SU-DHL-6 (cell line): ENCODE measurements around the gene CD8A.
"Not testable (repeated sequence)": the region's sequence is repeated elsewhere in the genome, so short reads cannot be mapped to it uniquely, and the experiment has no call there.

Experiments
- H2AFZ ChIP-seq: fragments of 200-600 bp; sonication (generic); 2 replicates; pipeline ENCODE4 v1.6.1; 2014; ENCODE audit warnings: low read depth, mild to moderate bottlenecking, moderate library complexity, mixed read lengths, antibody characterized with exemption, low read length; ENCODE audit not compliant: severe bottlenecking
- H3F3A ChIP-seq: fragments of 200-600 bp; shearing (Covaris generic); 2 replicates; pipeline ENCODE4 v1.6.0; 2016; ENCODE audit warnings: antibody characterized with exemption, mild to moderate bottlenecking; ENCODE audit not compliant: insufficient read depth
- H3K27ac ChIP-seq: fragments of 200-600 bp; sonication (generic); 2 replicates; pipeline ENCODE4 v1.5.1; 2016; ENCODE audit warnings: low read depth, mild to moderate bottlenecking, low read length, moderate library complexity, mixed read lengths
- H3K27me3 ChIP-seq: fragments of 200-600 bp; sonication (generic), shearing (Covaris generic); 2 replicates; pipeline ENCODE4 v1.6.0; 2014; ENCODE audit warnings: mild to moderate bottlenecking, low read length
- H3K36me3 ChIP-seq: fragments of 200-600 bp; sonication (generic); 2 replicates; pipeline ENCODE4 v1.6.1; 2014; ENCODE audit warnings: mild to moderate bottlenecking, low read length, mixed read lengths
- H3K4me2 ChIP-seq: fragments of 300-600, 200-600 bp; shearing (Covaris generic), sonication (generic); 2 replicates; pipeline ENCODE4 v1.6.0; 2014; ENCODE audit warnings: low read length, low read depth, mild to moderate bottlenecking; ENCODE audit not compliant: poor library complexity, severe bottlenecking
- H3K4me3 ChIP-seq: fragments of 200-600 bp; sonication (generic); 2 replicates; pipeline ENCODE4 v1.5.1; 2014; ENCODE audit warnings: antibody characterized with exemption, low read length, mild to moderate bottlenecking, mixed read lengths; ENCODE audit not compliant: insufficient read depth, poor library complexity, severe bottlenecking
- H3K79me2 ChIP-seq: fragments of 200-600 bp; sonication (generic); 2 replicates; pipeline ENCODE4 v1.6.1; 2014; ENCODE audit warnings: mild to moderate bottlenecking, low read length, moderate library complexity; ENCODE audit not compliant: insufficient read depth
- H3K9ac ChIP-seq: fragments of 200-600 bp; sonication (generic); 2 replicates; pipeline ENCODE4 v1.7.0; 2014; ENCODE audit warnings: mild to moderate bottlenecking, low read length
- H3K9me2 ChIP-seq: fragments of 200-600 bp; sonication (generic); replicated peaks from 2 replicates; pipeline ENCODE4 v1.6.1; 2014; ENCODE audit warnings: low read length; ENCODE audit not compliant: insufficient read depth
- H3K9me3 ChIP-seq: fragments of 200-600 bp; sonication (generic); 2 replicates; pipeline ENCODE4 v1.6.1; 2014; ENCODE audit warnings: low read length, mixed read lengths; ENCODE audit not compliant: insufficient read depth
- H4K20me1 ChIP-seq: fragments of 200-600 bp; sonication (generic); 2 replicates; pipeline ENCODE4 v1.6.1; 2014; ENCODE audit warnings: low read depth, mild to moderate bottlenecking, antibody characterized with exemption, low read length, moderate library complexity, mixed read lengths
- EZH2phosphoT487 ChIP-seq: fragments of 200-600 bp; sonication (generic), shearing (Covaris generic); conservative IDR thresholded peaks from 2 replicates; pipeline ENCODE4 v1.6.1; 2018; ENCODE audit warnings: mild to moderate bottlenecking, antibody characterized with exemption, low read length, moderate library complexity, mixed read lengths
- TF ChIP-seq, protein P1 (sequence below): fragments of 200-600 bp; sonication (generic); IDR thresholded peaks from one replicate; pipeline ENCODE4 v1.5.1; 2017; ENCODE audit warnings: antibody characterized with exemption, mild to moderate bottlenecking, low read length, moderate library complexity; ENCODE audit not compliant: insufficient read depth, poor library complexity, severe bottlenecking

Gene CD8A

DNA sequence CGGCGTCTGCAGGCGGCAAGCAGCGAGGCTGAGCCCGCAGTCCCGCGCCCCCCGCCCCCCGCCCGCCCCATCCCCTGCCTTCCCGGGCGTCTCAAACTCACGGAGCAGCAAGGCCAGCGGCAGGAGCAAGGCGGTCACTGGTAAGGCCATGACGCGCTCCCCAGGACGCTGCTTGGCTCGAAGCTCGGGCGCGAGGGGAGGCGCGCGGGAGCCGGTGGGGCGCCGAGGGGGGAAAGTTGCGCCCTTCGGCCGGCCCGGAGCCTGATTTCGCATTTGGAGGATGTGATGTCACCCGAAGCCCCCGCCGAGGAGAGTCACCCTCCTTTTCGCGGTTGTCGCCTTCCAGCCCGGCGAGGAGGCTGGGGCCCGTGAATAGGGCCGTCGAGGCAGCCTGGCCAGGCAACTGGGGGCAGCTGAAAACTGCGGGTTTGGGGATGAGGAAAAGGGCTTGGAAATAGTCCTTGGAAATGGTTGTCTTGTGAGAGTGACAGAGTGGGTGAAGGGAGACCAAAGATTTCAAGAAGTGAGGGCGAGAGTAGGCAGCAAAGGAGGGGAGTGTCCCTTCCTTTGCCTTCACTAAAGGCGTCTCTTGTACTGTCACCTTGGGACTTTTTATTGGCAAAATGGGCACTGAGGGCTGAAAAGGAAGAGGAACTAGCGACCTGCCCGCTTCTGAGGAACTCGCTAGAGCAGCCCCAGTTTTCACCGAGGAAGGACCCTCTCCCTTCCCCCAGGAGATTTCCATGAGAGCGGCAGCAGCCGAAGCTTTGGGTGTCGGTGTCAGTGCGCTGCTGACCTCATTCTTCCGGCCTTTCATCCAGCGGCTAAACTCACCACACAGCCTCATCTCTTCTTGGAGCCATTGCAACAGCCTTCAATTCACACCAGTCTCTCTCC is at the start of gene CD8A:
CD8A (minus strand) TSS at position 238 of the 897 bp plus-strand sequence; CDS start at position 150, 88 bp downstream.
- Histone ChIP-seq H3K79me2 (no peaks in the 10 kb centered on the region), H3K27me3 (no peaks in the 10 kb centered on the region), H3K9me2 (no peaks in the 10 kb centered on the region), H3K27ac (no peak within 1 kb of the TSS), H3K9me3 (peaks cover 6% of the 10 kb centered on the region; the same call in 1 of the 2 replicates), H3K36me3 (no peaks in the 10 kb centered on the region), H3K4me2 (no peak within 1 kb of the TSS), H2AFZ (no peak within 1 kb of the TSS), H3F3A (no peaks in the 10 kb centered on the region), H4K20me1 (no peaks in the 10 kb centered on the region), H3K9ac (no peak within 1 kb of the TSS), H3K4me3 (no peak within 1 kb of the TSS)
- TF ChIP-seq EZH2phosphoT487: no peak
- TF ChIP-seq, protein P1, sequence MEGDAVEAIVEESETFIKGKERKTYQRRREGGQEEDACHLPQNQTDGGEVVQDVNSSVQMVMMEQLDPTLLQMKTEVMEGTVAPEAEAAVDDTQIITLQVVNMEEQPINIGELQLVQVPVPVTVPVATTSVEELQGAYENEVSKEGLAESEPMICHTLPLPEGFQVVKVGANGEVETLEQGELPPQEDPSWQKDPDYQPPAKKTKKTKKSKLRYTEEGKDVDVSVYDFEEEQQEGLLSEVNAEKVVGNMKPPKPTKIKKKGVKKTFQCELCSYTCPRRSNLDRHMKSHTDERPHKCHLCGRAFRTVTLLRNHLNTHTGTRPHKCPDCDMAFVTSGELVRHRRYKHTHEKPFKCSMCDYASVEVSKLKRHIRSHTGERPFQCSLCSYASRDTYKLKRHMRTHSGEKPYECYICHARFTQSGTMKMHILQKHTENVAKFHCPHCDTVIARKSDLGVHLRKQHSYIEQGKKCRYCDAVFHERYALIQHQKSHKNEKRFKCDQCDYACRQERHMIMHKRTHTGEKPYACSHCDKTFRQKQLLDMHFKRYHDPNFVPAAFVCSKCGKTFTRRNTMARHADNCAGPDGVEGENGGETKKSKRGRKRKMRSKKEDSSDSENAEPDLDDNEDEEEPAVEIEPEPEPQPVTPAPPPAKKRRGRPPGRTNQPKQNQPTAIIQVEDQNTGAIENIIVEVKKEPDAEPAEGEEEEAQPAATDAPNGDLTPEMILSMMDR: no peak

DNA sequence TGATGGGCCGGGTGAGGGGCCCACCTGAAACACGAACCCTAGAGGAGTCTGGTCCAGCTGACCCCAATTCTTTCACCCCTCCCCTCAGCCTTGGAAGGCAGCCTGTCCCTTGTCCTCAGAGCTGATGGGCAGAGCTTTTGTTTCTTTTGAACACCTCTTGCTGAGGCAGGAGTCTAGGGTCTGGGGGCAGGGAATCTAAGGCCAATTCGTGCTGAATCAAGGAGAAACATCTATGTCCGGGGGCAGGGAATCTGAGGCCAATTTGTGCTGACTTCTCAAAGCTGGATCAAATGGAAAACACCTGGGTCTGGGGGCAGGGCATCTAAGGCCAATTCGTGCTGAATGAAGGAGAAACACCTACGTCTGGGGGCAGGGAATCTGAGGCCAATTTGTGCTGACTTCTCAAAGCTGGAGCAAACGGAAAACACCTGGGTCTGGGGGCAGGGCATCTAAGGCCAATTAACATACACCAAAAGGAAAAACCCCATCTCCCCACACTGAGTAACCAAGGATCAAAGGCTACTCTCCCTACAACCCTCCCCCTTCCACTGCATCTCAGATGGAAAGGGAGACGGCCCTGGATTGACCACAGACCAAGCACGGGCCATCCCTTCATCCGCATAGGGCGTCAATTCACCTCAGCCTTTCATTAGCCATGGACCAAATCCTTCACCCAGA is 49.3 kb upstream of the CD8A start:
- H3K36me3 ChIP-seq, H3K9ac ChIP-seq, H3K4me2 ChIP-seq, H4K20me1 ChIP-seq, H3F3A ChIP-seq, H2AFZ ChIP-seq, H3K27me3 ChIP-seq, H3K27ac ChIP-seq, H3K4me3 ChIP-seq, H3K9me2 ChIP-seq, H3K79me2 ChIP-seq, H3K9me3 ChIP-seq: not testable (repeated sequence)

DNA sequence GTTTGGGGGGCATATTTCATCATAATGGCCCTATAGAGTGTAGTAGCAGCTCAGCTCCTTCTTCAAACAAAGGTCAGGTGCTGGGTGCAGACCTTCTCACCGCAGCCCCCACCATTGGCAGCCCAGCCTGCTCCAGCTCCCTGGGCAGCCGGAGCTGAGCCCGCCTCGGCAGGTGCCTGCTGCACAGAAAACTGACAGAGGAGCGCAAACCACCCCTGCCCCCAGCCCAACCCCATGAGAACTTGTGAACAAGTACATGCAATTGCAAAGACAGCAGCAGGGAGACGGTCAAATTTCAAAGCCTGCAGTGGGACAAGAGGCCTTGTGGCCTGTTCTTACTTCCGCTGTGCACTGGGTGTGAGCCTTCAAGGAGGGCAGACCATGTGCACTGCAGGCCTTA is 48.7 kb upstream of the CD8A start:
- H3K9me2 ChIP-seq, H3K4me2 ChIP-seq, H3K36me3 ChIP-seq: not testable (repeated sequence)

DNA sequence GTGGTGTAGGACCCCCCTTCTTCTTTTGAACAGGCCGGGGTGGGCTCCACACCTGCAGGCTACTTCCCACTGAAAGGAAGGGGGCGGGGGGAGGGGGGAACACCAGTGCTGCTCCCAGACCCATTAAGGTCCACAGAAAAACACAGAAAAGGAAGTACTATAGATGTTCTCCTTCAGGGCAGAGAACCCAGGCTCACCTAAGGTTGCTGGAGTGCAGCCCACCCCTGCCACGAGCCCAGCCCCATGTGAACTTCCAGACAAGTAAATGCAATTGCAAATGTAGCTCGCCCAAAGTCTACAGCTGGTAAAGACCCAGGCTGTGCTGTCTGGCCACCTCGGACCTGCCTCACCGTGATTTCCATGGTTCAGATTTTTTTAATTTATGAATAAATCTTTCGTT is 47.0 kb upstream of the CD8A start:
- not testable (repeated sequence) for H3K9ac ChIP-seq, H2AFZ ChIP-seq, H3K36me3 ChIP-seq, H3K9me3 ChIP-seq, H3F3A ChIP-seq, H4K20me1 ChIP-seq, H3K9me2 ChIP-seq, H3K4me3 ChIP-seq, H3K4me2 ChIP-seq, H3K27me3 ChIP-seq, H3K27ac ChIP-seq, H3K79me2 ChIP-seq

More for the DNA sequence above, 48.7 kb upstream of the CD8A start:
- not testable (repeated sequence) for H3K27me3 ChIP-seq, H3F3A ChIP-seq, H3K9ac ChIP-seq, H3K27ac ChIP-seq, H2AFZ ChIP-seq, H3K4me3 ChIP-seq, H3K79me2 ChIP-seq, H4K20me1 ChIP-seq, H3K9me3 ChIP-seq

DNA sequence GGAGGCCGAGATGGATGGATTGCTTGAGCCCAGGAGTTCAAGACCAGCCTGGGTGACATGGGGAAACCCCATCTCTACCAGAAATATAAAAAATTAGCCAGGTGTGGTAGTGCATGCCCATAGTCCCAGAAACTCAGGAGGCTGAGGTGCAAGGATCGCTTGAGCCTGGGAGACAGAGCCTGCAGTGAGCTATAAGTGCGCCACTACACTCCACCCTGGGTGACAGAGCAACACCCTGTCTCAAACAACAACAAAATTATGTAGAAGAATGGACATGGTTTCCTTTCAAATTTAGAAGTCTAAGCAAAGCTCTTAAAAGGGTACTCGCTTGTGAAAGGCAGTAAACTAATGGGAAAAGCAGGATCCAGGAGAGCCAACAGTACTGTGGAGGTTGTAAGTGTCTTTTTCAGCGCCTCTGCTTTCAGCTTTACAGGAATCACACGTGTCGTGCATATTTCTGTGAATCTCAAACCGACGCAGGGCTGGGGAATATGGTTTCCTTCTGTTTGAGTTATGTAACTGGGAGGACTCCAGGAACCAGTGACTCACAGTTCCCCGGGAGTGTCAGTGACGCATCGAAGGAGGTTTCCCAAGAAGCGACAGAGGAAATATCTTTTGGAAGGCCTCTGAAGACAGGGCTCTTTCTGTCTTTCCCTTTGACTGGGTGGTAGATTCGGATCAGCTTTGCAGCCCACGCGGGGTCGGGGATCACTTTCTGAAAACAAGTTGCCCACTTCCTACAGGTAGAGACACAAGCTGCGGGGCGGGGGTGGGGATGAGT is 46.4 kb upstream of the CD8A start:
- H3K9ac ChIP-seq, H3K79me2 ChIP-seq, H3F3A ChIP-seq, H3K9me3 ChIP-seq, H3K27ac ChIP-seq, H2AFZ ChIP-seq, H3K4me3 ChIP-seq, H3K27me3 ChIP-seq, H3K9me2 ChIP-seq, H4K20me1 ChIP-seq, H3K36me3 ChIP-seq, H3K4me2 ChIP-seq: not testable (repeated sequence)

DNA sequence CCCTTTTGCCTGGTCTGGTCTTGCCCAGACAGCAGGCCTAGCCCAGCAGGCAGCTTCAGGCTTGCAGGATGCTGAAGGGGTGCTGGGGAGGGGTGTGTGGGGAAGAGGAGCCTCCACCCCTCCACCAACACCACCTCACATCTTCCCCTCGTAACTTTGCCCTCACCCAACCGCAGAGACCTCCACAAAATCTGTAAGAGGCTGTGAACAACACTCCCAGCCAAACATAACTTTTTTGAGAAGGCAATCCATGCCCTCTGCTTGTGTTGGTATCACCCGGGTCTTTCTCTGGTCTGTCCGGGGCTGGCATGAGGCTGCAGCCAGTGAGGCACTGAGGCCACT is 44.8 kb upstream of the CD8A start:
- H3K27ac ChIP-seq, H4K20me1 ChIP-seq, H3K9ac ChIP-seq, H3K36me3 ChIP-seq, H2AFZ ChIP-seq, H3K4me2 ChIP-seq, H3K27me3 ChIP-seq, H3K9me3 ChIP-seq, H3K4me3 ChIP-seq, H3K79me2 ChIP-seq, H3K9me2 ChIP-seq, H3F3A ChIP-seq: not testable (repeated sequence)
